Measurements from ENCODE around the gene PDZRN4.
"Not testable (repeated sequence)": the region's sequence is repeated elsewhere in the genome, so short reads cannot be mapped to it uniquely, and the experiment has no call there.

Gene PDZRN4

DNA sequence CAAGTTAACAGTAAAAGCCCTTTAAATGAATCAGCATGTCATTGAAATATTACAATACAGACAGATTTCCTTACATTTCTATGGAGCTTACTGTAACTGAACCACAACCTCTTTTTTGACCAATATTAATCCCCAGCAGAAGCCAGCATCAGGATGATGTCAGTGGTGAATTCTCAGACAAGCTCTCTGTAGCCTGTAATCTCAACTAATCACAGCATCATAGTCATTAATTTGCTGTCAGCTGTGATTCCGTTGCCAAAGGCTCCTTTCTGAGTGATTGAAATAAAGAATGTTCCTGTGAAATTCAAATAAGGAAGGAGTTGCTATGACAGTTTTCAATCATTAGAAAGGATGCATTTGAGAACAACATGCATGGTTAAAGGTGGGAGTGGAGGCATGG lies 323.1 kb downstream of the PDZRN4 start:
- DNase-seq (ENCODE audit: low read depth): no peak

GRCh38 chr12:41512497-41512896 lies 324.4 kb downstream of the PDZRN4 start:
- no peak for DNase-seq (ENCODE audit: low read depth)

DNA sequence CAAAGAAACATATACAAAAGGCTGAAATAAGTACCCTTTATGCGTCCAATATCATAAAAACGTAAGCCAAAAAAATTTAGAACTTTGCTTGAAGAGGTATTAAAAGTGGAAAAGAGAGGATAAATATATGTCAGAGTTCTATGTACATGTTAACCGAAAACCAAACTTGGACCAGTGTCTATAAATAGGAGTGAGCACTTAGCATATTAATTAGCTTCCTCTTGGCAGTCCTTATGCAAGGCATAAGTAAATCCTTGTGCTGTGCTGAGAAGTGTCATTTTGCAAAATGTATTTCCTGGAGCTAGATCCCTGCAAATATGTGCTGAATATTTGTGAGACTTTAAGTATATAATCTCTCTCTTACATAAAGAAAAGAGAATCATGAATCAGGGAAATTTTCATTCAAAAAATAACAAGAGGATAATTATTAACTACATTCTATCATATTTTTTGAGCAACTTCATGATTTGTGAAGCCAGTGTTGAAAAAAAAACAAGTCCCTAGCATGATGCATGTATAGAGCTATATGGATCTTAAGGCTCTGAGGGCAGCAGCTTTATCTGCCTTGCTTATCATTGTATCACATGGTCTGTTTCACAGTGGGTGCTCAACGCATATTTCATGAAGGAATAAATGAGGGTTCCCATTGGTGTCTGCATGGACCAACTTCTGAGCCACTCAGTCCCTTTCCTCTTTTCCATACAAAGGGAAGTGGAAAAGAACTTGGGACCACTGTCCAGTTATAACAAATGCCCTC lies 326.1 kb downstream of the PDZRN4 start:
- DNase-seq (ENCODE audit: low read depth): no peak

GRCh38 chr12:41514907-41515306 lies 326.8 kb downstream of the PDZRN4 start:
- no peak for DNase-seq (ENCODE audit: low read depth)

DNA sequence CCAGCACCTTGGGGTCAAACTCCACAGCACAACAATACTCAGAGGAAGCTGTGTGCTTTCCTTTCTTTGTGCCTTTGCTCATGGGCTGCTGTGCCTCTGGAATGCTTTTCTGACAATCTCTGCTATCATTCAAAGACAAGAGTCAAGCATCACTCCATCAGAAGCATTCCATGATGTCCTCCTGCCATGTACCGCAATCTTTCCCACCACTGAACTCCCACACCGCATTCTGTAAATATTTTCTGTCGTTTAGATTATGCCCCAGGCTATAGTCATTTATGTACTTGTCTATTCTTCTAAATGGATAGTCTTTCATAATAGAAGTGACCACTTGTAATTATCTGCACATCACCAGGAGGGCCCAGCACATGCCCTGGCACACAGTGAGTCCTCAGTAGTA lies 327.8 kb downstream of the PDZRN4 start:
- DNase-seq (ENCODE audit: low read depth): no peak

DNA sequence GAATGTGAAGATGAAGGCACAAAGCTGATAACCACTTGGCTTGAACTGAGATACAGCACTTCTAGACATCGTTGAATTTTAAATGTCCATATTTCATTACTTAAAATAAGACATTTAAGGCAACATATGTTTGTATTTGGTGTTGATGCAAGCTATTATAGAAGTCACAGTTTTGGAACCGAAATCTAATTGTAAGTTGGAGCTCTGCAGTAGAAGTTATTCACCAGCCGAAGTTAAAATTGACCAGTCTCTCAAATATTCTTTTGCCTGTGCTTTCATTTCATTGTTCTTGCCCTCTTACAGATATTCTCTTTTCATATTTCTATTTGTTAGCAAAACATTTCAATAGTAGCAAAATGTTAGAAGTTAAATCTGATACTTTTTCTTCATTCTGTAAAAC lies 332.7 kb downstream of the PDZRN4 start:
- no peak for DNase-seq (ENCODE audit: low read depth)

GRCh38 chr12:41521872-41522379 lies 333.8 kb downstream of the PDZRN4 start:
- no peak for DNase-seq (ENCODE audit: low read depth)

DNA sequence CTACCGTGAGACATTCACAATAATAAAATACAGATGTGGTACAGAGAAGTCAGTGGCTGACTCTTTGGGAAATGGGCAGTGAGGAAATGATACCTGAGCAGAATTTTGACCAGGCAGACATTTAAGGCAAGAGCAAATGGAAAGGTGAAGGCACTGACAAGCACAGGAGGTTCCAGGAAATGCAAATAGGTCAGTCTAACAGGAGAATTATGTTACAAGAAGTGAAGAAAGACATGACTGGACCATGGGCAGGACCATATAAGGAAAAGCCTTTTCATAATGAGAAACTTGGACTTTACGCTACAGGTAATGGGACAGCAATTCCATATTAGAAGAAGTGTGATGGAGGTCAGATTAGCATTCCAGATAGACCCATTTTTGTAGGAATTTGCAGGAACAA lies 338.9 kb downstream of the PDZRN4 start:
- no peak for DNase-seq (ENCODE audit: low read depth)

- DNase-seq (ENCODE audit: low read depth): no peak
Observed at GRCh38 chr12:41527534-41528116, 339.5 kb downstream of the PDZRN4 start.

DNA sequence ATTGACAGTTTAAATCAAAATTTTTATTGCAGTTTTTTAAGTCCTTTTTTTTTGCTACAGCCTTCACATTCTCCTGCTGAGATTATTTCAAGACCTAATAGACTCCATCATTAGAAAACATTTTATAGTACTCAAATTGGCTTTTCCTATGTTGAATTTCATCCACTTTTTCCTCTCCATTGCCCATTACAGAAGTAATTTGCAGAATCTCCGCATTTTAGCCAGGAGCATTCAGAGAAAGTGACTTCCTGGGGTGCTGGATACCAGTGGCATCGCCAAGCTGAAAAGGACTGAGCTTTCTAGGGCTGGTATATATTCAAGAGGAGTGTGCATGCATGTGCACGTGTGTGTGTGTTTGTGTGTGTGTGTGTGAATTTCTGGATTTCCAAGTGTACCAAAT lies 340.8 kb downstream of the PDZRN4 start:
- DNase-seq (ENCODE audit: low read depth): no peak

DNA sequence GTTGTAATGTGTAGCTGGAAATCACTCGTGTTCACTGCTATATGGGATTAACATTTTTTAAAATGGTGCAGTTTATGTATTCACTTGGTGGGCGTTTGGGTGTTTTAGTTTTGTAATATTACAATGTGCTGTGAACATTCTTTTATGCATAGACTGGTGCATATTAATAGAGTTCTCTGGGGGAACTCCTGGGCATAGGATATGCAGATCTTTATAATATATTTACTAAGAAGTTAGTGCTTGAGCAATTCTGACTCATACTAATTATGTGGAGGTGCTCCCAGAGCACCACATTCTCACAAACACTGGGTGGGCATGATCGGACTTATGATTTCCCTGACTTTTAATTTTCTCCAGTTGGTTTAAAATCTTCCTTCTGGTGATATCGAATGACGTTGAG lies 342.3 kb downstream of the PDZRN4 start:
- DNase-seq (ENCODE audit: low read depth): no peak

- no peak for DNase-seq (ENCODE audit: low read depth)
Observed at GRCh38 chr12:41531147-41531829, 343.2 kb downstream of the PDZRN4 start.

DNA sequence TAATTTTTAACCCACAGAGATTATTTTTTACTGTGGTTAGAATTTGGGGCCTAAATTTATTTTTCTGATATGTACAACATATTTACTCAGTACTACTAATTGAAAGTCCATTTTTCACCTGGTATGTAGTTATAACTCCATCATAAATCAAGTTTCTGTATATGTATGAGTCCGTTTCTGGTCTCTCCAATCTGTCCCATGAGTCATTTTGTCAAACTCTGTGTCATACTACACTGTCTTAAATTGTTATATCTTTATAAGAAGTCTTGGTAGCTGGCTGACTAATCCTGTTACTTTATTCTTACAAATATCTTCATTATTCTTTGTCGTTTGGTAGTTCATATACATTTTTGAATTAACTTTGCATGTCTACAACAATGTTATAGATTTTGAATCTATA lies 344.0 kb downstream of the PDZRN4 start:
- DNase-seq (ENCODE audit: low read depth): no peak

DNA sequence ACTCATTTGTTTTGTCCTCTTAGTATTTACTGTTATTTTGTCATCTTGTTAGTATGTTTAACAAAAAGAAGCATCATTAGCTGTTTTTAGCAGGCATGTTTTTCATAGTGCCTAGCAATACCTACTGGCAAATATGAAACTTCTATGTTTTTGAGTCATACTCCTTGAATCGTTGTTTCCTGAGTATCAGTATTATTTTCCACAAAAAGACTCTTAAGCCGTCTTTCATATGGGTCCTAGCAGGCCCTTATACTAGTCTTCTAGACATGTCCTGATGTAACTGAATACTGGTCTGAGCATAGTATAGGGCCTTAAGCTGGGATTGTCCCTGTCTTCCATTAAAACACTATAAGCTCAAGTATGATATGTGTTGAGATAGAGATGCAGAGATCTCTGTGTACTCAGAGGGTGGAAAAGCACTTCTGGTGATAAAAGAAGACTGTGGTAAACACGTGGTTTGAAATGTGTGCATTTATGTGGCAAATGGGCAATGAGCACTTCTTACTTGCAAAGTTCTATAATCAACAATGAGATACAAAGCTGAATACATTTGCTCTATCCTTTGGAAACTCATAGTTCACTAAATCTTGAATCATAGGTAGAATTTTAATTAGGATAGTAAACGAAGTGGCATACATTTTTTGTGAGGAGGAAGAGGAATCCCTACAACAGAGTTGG lies 348.8 kb downstream of the PDZRN4 start:
- no peak for DNase-seq (ENCODE audit: low read depth)

- no peak for DNase-seq (ENCODE audit: low read depth)
Observed at GRCh38 chr12:41537522-41537921, 349.4 kb downstream of the PDZRN4 start.

DNA sequence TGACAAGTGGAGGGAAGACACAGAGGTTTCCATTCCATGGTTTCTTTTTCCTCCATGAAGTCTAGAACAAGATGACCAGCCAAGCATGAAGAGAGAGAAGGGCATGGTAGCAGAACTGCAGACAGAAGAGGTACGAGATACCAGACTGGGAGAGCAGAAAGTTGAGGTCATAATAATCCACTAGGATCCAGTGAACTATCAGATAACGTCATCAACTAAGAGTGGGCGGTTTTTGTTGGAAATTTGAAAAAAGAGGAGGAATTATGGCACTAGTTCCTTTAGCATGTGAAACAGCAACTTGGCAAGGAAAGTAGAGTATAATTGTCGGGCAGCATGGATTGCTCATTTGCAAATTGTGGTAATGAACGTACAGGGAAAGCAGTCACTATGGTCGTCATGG lies 357.6 kb downstream of the PDZRN4 start:
- no peak for DNase-seq (ENCODE audit: low read depth)

- DNase-seq (ENCODE audit: low read depth): not testable (repeated sequence)
Observed at GRCh38 chr12:41547071-41547470, 359.0 kb downstream of the PDZRN4 start.

DNA sequence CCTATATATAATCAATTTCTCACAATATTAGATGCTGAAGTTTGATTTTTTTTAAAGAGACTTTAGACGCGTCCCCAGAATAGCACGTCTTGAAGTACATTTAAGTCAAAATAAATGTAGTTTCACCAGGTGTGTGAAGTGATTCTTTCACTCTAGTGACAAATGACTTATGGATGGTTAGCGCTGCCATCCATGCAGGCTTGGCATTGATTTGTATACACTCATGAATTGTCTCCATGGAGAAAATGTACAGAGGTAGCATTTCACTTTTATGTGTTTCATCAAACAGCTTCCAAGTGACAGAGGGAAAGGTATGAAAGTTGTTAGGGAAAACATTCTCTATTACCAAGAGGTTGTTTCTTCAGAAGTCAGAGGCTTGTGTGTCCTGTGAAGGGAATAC lies 360.8 kb downstream of the PDZRN4 start:
- no peak for DNase-seq (ENCODE audit: low read depth)

DNA sequence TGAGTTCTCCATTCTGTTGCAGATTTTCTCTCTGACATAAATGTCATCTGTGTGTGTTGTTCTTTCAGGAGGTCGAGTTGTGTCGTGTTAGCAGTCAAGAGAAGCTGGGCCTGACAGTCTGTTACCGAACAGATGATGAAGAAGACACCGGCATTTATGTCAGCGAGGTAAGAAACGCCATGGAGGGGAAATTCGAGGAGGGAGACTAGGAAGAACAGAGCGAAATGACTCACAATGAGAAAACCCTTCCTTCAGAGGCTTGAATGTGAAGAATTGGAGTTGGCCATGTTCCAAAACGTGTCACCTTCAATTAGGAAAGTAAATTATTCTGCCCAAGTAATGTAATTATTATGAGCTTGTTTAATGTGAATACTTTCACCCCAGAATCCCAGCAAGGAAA lies 364.5 kb downstream of the PDZRN4 start:
- no peak for DNase-seq (ENCODE audit: low read depth)

GRCh38 chr12:41556176-41556575 lies 368.1 kb downstream of the PDZRN4 start:
- DNase-seq (ENCODE audit: low read depth): no peak

- DNase-seq (ENCODE audit: low read depth): no peak
Observed at GRCh38 chr12:41557344-41557743, 369.2 kb downstream of the PDZRN4 start.

- DNase-seq (ENCODE audit: low read depth): no peak
Observed at GRCh38 chr12:41558671-41559070, 370.6 kb downstream of the PDZRN4 start.

DNA sequence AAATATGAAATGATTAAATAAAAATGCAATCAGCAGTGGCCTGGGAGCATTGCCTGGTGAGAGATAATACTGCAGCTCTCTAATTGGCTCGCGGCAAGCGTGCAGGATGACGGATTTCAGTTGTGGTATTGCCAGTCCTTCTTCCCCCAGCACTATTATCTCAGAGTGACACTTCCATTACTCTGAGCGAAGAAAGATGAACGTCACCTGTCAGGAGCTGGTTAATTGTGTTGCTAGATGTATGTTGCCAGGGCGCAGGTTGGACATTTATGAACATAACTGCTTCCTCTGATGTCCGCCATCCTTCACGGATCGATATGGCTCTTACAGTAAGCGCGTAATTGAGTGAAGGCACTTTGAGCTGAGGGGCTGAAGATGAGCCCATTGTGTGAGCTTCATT lies 374.9 kb downstream of the PDZRN4 start:
- DNase-seq (ENCODE audit: low read depth): no peak

Measured in activated T-helper 1 cell treated with Interleukin-2 at 50 U/mL for 16 hours (primary cell).